ENCODE data around the gene IGFBP2.

IGFBP2 gene

GRCh38 chr2:216644842-216645635 lies 11.8 kb downstream of the IGFBP2 start:
- Histone ChIP-seq H3K27me3 (ENCODE audit: control insufficient read depth, insufficient read depth, low read length) (no peaks in the 10 kb centered on the region), H3K36me3 (ENCODE audit: control insufficient read depth, insufficient read depth, low read length) (peaks cover 28% of the 10 kb centered on the region), H3K27ac (ENCODE audit: low read depth, low read length) (no peak overlapping the region), H3K4me1 (ENCODE audit: control insufficient read depth, insufficient read depth, low read length) (peaks cover 9% of the 10 kb centered on the region; the same call in 1 of the 2 replicates), H3K9ac (ENCODE audit: low read length) (no peak overlapping the region), H3K9me3 (ENCODE audit: control insufficient read depth, insufficient read depth, low read depth, low read length) (no peaks in the 10 kb centered on the region), H3K4me3 (ENCODE audit: low read depth, low read length) (no peak overlapping the region)

DNA sequence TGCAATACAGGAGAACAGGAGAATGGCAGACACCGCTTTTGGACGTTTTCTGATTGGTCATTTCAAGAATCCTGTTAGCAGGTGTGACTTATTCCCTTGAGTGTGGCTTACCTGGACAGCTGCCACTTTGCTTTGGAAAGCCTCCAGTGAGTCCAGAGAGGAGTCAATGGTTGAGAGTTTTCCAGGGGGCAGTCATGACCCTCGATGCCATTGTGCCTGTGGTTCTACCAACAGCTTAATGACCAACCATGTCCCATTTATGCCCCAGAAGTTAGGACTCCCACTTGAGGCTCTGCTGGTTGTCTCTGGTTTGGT lies 12.4 kb downstream of the IGFBP2 start:
- H3K4me3 ChIP-seq (ENCODE audit: low read depth, low read length) = no peak overlapping the region
- H3K27ac ChIP-seq (ENCODE audit: low read depth, low read length) = no peak overlapping the region
- H3K27me3 ChIP-seq (ENCODE audit: control insufficient read depth, insufficient read depth, low read length) = no peaks in the 10 kb centered on the region
- peaks cover 9% of the 10 kb centered on the region; the same call in 1 of the 2 replicates for H3K4me1 ChIP-seq (ENCODE audit: control insufficient read depth, insufficient read depth, low read length)
- no peaks in the 10 kb centered on the region for H3K9me3 ChIP-seq (ENCODE audit: control insufficient read depth, insufficient read depth, low read depth, low read length)
- peaks cover 22% of the 10 kb centered on the region for H3K36me3 ChIP-seq (ENCODE audit: control insufficient read depth, insufficient read depth, low read length)
- no peak overlapping the region for H3K9ac ChIP-seq (ENCODE audit: low read length)

DNA sequence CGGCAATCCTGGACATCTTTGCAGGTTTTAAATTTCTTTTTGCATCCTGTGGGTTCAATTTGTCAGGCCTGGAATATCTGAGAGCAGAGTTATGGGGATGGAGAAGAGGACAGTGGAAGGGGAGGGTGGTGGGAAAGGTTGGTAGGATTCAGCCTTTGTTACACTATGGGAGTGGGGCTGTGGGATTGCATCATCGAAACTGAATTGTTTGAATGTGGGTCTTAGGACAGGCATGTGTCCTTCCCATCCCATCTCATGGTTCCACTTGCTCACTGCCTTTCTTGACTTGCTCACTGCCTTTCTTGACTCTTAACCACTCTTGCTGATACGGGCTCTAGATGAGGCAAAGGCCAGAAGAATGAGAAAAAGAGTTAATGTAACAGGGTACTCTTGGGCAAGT lies 12.9 kb downstream of the IGFBP2 start:
- H3K9me3 ChIP-seq (ENCODE audit: control insufficient read depth, insufficient read depth, low read depth, low read length) = no peaks in the 10 kb centered on the region
- H3K9ac ChIP-seq (ENCODE audit: low read length) = no peak overlapping the region
- peaks cover 18% of the 10 kb centered on the region for H3K36me3 ChIP-seq (ENCODE audit: control insufficient read depth, insufficient read depth, low read length)
- peaks cover 9% of the 10 kb centered on the region; the same call in 1 of the 2 replicates for H3K4me1 ChIP-seq (ENCODE audit: control insufficient read depth, insufficient read depth, low read length)
- no peak overlapping the region for H3K4me3 ChIP-seq (ENCODE audit: low read depth, low read length)
- H3K27ac ChIP-seq (ENCODE audit: low read depth, low read length) = no peak overlapping the region
- no peaks in the 10 kb centered on the region for H3K27me3 ChIP-seq (ENCODE audit: control insufficient read depth, insufficient read depth, low read length)

GRCh38 chr2:216648105-216648504 lies 14.9 kb downstream of the IGFBP2 start:
- no peaks in the 10 kb centered on the region for H3K9me3 ChIP-seq (ENCODE audit: control insufficient read depth, insufficient read depth, low read depth, low read length)
- no peaks in the 10 kb centered on the region for H3K27me3 ChIP-seq (ENCODE audit: control insufficient read depth, insufficient read depth, low read length)

DNA sequence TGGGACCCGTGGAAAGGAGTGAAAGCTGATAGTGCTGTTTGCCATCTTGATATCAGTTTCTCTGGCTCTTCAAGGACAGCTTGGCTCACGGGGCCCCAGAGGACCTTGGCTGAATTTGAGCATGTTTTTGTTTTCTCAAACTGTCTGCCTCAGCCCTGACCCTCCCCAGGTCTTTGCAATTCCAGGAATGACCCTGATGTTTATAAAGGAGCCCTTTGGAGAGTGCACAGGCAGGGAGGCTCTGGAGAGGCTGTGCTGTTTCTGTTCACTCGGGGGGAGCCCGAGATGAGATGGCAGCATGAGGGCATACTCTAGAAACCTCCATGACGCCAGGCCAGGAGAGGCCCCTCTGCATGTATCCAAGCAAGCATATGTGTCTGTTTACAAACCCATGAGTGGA lies 16.4 kb downstream of the IGFBP2 start:
- Histone ChIP-seq H3K9me3 (ENCODE audit: control insufficient read depth, insufficient read depth, low read depth, low read length) (no peaks in the 10 kb centered on the region), H3K9ac (ENCODE audit: low read length) (no peak overlapping the region), H3K27ac (ENCODE audit: low read depth, low read length) (no peak overlapping the region)

More at GRCh38 chr2:216648105-216648504, 14.9 kb downstream of the IGFBP2 start:
- peaks cover 11% of the 10 kb centered on the region; the same call in 1 of the 2 replicates for H3K36me3 ChIP-seq (ENCODE audit: control insufficient read depth, insufficient read depth, low read length)
- no peak overlapping the region for H3K27ac ChIP-seq (ENCODE audit: low read depth, low read length)
- no peak overlapping the region for H3K4me3 ChIP-seq (ENCODE audit: low read depth, low read length)
- H3K4me1 ChIP-seq (ENCODE audit: control insufficient read depth, insufficient read depth, low read length) = peaks cover 9% of the 10 kb centered on the region; the same call in 1 of the 2 replicates
- H3K9ac ChIP-seq (ENCODE audit: low read length) = no peak overlapping the region

DNA sequence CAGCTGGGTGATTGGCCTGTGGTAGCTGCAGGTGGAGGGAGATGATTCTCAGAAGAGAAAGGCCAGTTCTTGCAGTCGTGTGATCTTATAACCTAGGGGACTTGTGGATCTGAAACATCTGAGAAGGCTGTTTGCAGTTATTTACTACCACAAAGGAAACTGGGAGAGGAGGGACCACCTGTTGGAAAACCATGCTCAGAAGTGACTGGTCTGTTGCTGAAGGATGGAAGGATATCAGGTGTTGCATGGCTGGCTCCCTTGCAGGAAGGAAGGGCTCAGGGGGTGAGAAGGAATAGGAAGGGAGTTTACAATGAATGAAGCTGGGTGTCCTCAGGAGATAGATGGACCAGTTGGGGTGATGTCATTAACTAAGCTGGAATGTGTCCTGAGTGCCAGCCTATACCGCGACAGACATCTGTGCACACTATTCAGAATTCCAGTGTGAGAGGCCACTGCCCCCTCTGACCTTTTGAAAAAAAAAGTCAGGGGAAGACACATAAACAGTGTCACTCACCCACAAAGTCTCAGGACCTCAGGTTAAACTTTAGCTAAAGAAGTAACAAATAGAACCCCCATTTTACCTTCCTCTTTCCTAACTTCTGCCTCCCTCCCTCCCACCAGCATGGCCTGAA lies 17.5 kb downstream of the IGFBP2 start:
- Histone ChIP-seq H3K27me3 (ENCODE audit: control insufficient read depth, insufficient read depth, low read length) (no peaks in the 10 kb centered on the region), H3K9me3 (ENCODE audit: control insufficient read depth, insufficient read depth, low read depth, low read length) (no peaks in the 10 kb centered on the region), H3K9ac (ENCODE audit: low read length) (no peak overlapping the region), H3K4me3 (ENCODE audit: low read depth, low read length) (no peak overlapping the region), H3K27ac (ENCODE audit: low read depth, low read length) (no peak overlapping the region), H3K36me3 (ENCODE audit: control insufficient read depth, insufficient read depth, low read length) (peaks cover 5% of the 10 kb centered on the region; the same call in 1 of the 2 replicates), H3K4me1 (ENCODE audit: control insufficient read depth, insufficient read depth, low read length) (no peaks in the 10 kb centered on the region; the same call in 1 of the 2 replicates)

More for the DNA sequence above, 16.4 kb downstream of the IGFBP2 start:
- no peaks in the 10 kb centered on the region for H3K27me3 ChIP-seq (ENCODE audit: control insufficient read depth, insufficient read depth, low read length)
- no peaks in the 10 kb centered on the region; the same call in 1 of the 2 replicates for H3K4me1 ChIP-seq (ENCODE audit: control insufficient read depth, insufficient read depth, low read length)
- H3K4me3 ChIP-seq (ENCODE audit: low read depth, low read length) = no peak overlapping the region
- peaks cover 11% of the 10 kb centered on the region; the same call in 1 of the 2 replicates for H3K36me3 ChIP-seq (ENCODE audit: control insufficient read depth, insufficient read depth, low read length)

DNA sequence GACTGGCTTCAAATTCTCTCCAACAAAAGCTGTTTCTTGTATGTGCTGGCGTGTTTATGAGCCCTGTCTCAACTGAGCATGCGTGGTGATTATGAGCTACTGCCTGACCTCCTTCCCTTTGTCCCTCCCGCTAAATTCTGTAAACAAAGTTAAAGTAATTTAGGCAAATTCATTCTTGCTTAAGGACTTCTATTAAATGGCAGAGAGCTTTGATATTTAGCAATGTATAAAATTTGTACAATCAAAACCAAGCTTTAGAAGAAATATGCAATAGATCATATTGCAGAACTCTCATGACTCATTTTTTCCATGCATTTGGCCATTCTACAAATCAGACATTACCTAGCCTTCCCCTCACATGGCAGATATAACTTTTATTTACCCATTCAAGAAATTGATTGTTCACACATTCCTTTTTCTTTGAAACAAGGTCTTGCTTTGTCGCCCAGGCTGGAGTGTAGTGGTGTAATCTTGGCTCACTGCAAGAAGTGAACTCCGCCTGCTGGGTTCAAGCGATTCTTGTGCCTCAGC lies 18.2 kb downstream of the IGFBP2 start:
- no peak overlapping the region for H3K27ac ChIP-seq (ENCODE audit: low read depth, low read length)
- no peaks in the 10 kb centered on the region for H3K27me3 ChIP-seq (ENCODE audit: control insufficient read depth, insufficient read depth, low read length)
- H3K4me3 ChIP-seq (ENCODE audit: low read depth, low read length) = no peak overlapping the region
- no peaks in the 10 kb centered on the region; the same call in 1 of the 2 replicates for H3K4me1 ChIP-seq (ENCODE audit: control insufficient read depth, insufficient read depth, low read length)
- no peak overlapping the region for H3K9ac ChIP-seq (ENCODE audit: low read length)
- H3K36me3 ChIP-seq (ENCODE audit: control insufficient read depth, insufficient read depth, low read length) = peaks cover 5% of the 10 kb centered on the region; the same call in 1 of the 2 replicates
- no peaks in the 10 kb centered on the region for H3K9me3 ChIP-seq (ENCODE audit: control insufficient read depth, insufficient read depth, low read depth, low read length)

GRCh38 chr2:216652566-216652965 lies 19.3 kb downstream of the IGFBP2 start:
- no peaks in the 10 kb centered on the region for H3K27me3 ChIP-seq (ENCODE audit: control insufficient read depth, insufficient read depth, low read length)

GRCh38 chr2:216653093-216653799 lies 20.0 kb downstream of the IGFBP2 start:
- Histone ChIP-seq H3K4me1 (ENCODE audit: control insufficient read depth, insufficient read depth, low read length) (no peaks in the 10 kb centered on the region; the same call in 1 of the 2 replicates), H3K36me3 (ENCODE audit: control insufficient read depth, insufficient read depth, low read length) (peaks cover 11% of the 10 kb centered on the region; the same call in 1 of the 2 replicates), H3K9ac (ENCODE audit: low read length) (no peak overlapping the region), H3K27me3 (ENCODE audit: control insufficient read depth, insufficient read depth, low read length) (no peaks in the 10 kb centered on the region), H3K27ac (ENCODE audit: low read depth, low read length) (no peak overlapping the region), H3K9me3 (ENCODE audit: control insufficient read depth, insufficient read depth, low read depth, low read length) (no peaks in the 10 kb centered on the region), H3K4me3 (ENCODE audit: low read depth, low read length) (no peak overlapping the region)

More at GRCh38 chr2:216652566-216652965, 19.3 kb downstream of the IGFBP2 start:
- Histone ChIP-seq H3K4me1 (ENCODE audit: control insufficient read depth, insufficient read depth, low read length) (no peaks in the 10 kb centered on the region; the same call in 1 of the 2 replicates), H3K9me3 (ENCODE audit: control insufficient read depth, insufficient read depth, low read depth, low read length) (no peaks in the 10 kb centered on the region), H3K9ac (ENCODE audit: low read length) (no peak overlapping the region), H3K27ac (ENCODE audit: low read depth, low read length) (no peak overlapping the region), H3K36me3 (ENCODE audit: control insufficient read depth, insufficient read depth, low read length) (peaks cover 9% of the 10 kb centered on the region; the same call in 1 of the 2 replicates), H3K4me3 (ENCODE audit: low read depth, low read length) (no peak overlapping the region)

DNA sequence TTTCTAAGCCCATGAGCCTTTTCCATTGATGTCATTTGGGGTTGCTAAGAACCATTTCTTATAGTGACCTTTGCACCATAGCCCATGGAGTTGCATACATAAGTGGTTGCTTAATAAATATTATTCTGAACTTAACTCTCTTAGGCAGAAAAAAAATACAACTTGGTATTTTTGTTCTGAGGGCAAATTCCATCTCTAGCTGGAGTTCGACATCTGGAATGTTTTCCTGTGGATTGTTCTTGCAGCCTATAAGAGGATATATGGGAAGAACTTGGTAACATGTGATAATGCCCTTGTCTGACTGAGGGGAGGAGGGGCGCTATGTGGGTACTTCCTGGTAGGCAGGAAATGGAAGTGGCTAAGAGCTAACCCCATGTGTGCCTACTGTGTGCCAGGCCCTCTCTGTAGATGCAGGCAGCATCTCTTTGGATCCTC lies 20.7 kb downstream of the IGFBP2 start:
- no peaks in the 10 kb centered on the region for H3K9me3 ChIP-seq (ENCODE audit: control insufficient read depth, insufficient read depth, low read depth, low read length)
- H3K27me3 ChIP-seq (ENCODE audit: control insufficient read depth, insufficient read depth, low read length) = no peaks in the 10 kb centered on the region
- no peak overlapping the region for H3K27ac ChIP-seq (ENCODE audit: low read depth, low read length)
- no peak overlapping the region for H3K9ac ChIP-seq (ENCODE audit: low read length)
- H3K36me3 ChIP-seq (ENCODE audit: control insufficient read depth, insufficient read depth, low read length) = peaks cover 11% of the 10 kb centered on the region; the same call in 1 of the 2 replicates
- H3K4me1 ChIP-seq (ENCODE audit: control insufficient read depth, insufficient read depth, low read length) = no peaks in the 10 kb centered on the region; the same call in 1 of the 2 replicates
- H3K4me3 ChIP-seq (ENCODE audit: low read depth, low read length) = no peak overlapping the region

All from HUES6 (cell line).